ENCODE results near the gene PRKAR1B. TPM values are rescaled to one million over a fixed set of nuclear protein-coding genes. Genes with fewer than 3 reads are reported as not detected.
"Not testable (repeated sequence)": the region's sequence is repeated elsewhere in the genome, so short reads cannot be mapped to it uniquely, and the experiment has no call there.

Gene PRKAR1B
- total RNA-seq, 1 donor from 2014 or later, result 11.8 TPM

- no peak overlapping the region for H3K27ac ChIP-seq
- no peak for DNase-seq (ENCODE audit: low spot score)
- Mint-ChIP-seq H3K4me1 (no peaks in the 10 kb centered on the region), H3K4me3 (no peak overlapping the region), H3K27me3 (ENCODE audit: insufficient read depth, low read depth) (peaks cover 2% of the 10 kb centered on the region), H3K36me3 (peaks cover 1% of the 10 kb centered on the region), H3K27ac (no peak overlapping the region), H3K9me3 (peaks cover 13% of the 10 kb centered on the region)
- no peaks in the 10 kb centered on the region for H3F3A ChIP-seq (ENCODE audit: low read depth)
- H2AFZ ChIP-seq (replicated peaks), result no peak overlapping the region
- no peaks in the 10 kb centered on the region for H3K27me3 ChIP-seq
- TF ChIP-seq EZH2 (IDR thresholded peaks at IDR 0.05) (no peak), EZH2phosphoT487 (IDR thresholded peaks at IDR 0.05) (no peak), CTCF (IDR thresholded peaks at IDR 0.05) (no peak)
- no peak overlapping the region for H3K9ac ChIP-seq
- no peaks in the 10 kb centered on the region for H4K20me1 ChIP-seq (ENCODE audit: low read depth)
- no peaks in the 10 kb centered on the region for H3K9me3 ChIP-seq (ENCODE audit: low read depth)
- H3K4me3 ChIP-seq, result no peak overlapping the region
- H3K36me3 ChIP-seq, result no peaks in the 10 kb centered on the region
- H3K4me1 ChIP-seq, result no peaks in the 10 kb centered on the region
- H3K79me2 ChIP-seq (ENCODE audit: low read depth), result no peaks in the 10 kb centered on the region
- H3K4me2 ChIP-seq, result no peak overlapping the region
Observed at GRCh38 chr7:637826-638225, 89.3 kb downstream of the PRKAR1B start.

GRCh38 chr7:636396-636795 is 90.7 kb downstream of the PRKAR1B start:
- no peaks in the 10 kb centered on the region for H3K4me1 Mint-ChIP-seq
- Histone ChIP-seq H4K20me1 (ENCODE audit: low read depth) (no peaks in the 10 kb centered on the region), H3K9ac (no peak overlapping the region), H3K36me3 (no peaks in the 10 kb centered on the region), H3F3A (ENCODE audit: low read depth) (no peaks in the 10 kb centered on the region), H3K27ac (no peak overlapping the region), H3K27me3 (no peaks in the 10 kb centered on the region), H3K4me2 (no peak overlapping the region), H3K79me2 (ENCODE audit: low read depth) (no peaks in the 10 kb centered on the region), H3K9me3 (ENCODE audit: low read depth) (no peaks in the 10 kb centered on the region), H2AFZ (replicated peaks) (no peak overlapping the region), H3K4me1 (no peaks in the 10 kb centered on the region), H3K4me3 (no peak overlapping the region)
- H3K36me3 Mint-ChIP-seq, result no peaks in the 10 kb centered on the region
- TF ChIP-seq EZH2 (IDR thresholded peaks at IDR 0.05) (no peak), EZH2phosphoT487 (IDR thresholded peaks at IDR 0.05) (no peak), CTCF (IDR thresholded peaks at IDR 0.05) (peak; percentile 41)
- peaks cover 2% of the 10 kb centered on the region for H3K27me3 Mint-ChIP-seq (ENCODE audit: insufficient read depth, low read depth)
- DNase-seq (ENCODE audit: low spot score), result peak; percentile 11
- H3K27ac Mint-ChIP-seq, result no peak overlapping the region
- no peak overlapping the region for H3K4me3 Mint-ChIP-seq
- H3K9me3 Mint-ChIP-seq, result peaks cover 6% of the 10 kb centered on the region

GRCh38 chr7:635687-636382 is 91.2 kb downstream of the PRKAR1B start:
- not testable (repeated sequence) for H3K27me3 ChIP-seq; H3K9me3 Mint-ChIP-seq; H3K79me2 ChIP-seq (ENCODE audit: low read depth); H3K27ac Mint-ChIP-seq; H4K20me1 ChIP-seq (ENCODE audit: low read depth); H3K4me3 ChIP-seq; H3K36me3 Mint-ChIP-seq; H2AFZ ChIP-seq (replicated peaks); H3K4me1 Mint-ChIP-seq; H3K4me3 Mint-ChIP-seq; H3K9ac ChIP-seq; H3K4me2 ChIP-seq; DNase-seq (ENCODE audit: low spot score); H3K4me1 ChIP-seq; H3K36me3 ChIP-seq; H3K27me3 Mint-ChIP-seq (ENCODE audit: insufficient read depth, low read depth); H3K9me3 ChIP-seq (ENCODE audit: low read depth); H3F3A ChIP-seq (ENCODE audit: low read depth); H3K27ac ChIP-seq

- no peaks in the 10 kb centered on the region for H4K20me1 ChIP-seq (ENCODE audit: low read depth)
- H2AFZ ChIP-seq (replicated peaks), result no peak overlapping the region
- H3K36me3 Mint-ChIP-seq, result no peaks in the 10 kb centered on the region
Observed at GRCh38 chr7:635227-635626, 91.9 kb downstream of the PRKAR1B start.

More at GRCh38 chr7:635227-635626, 91.9 kb downstream of the PRKAR1B start:
- Histone ChIP-seq H3K27ac (no peak overlapping the region), H3K79me2 (ENCODE audit: low read depth) (no peaks in the 10 kb centered on the region), H3K9me3 (ENCODE audit: low read depth) (no peaks in the 10 kb centered on the region), H3K4me3 (no peak overlapping the region), H3K36me3 (no peaks in the 10 kb centered on the region), H3K4me1 (no peaks in the 10 kb centered on the region), H3K27me3 (no peaks in the 10 kb centered on the region), H3K9ac (no peak overlapping the region), H3F3A (ENCODE audit: low read depth) (no peaks in the 10 kb centered on the region), H3K4me2 (no peak overlapping the region)
- Mint-ChIP-seq H3K27me3 (ENCODE audit: insufficient read depth, low read depth) (peaks cover 2% of the 10 kb centered on the region), H3K9me3 (peaks cover 2% of the 10 kb centered on the region), H3K27ac (no peak overlapping the region), H3K4me1 (no peaks in the 10 kb centered on the region), H3K4me3 (no peak overlapping the region)
- no peak for DNase-seq (ENCODE audit: low spot score)
- TF ChIP-seq CTCF (IDR thresholded peaks at IDR 0.05) (no peak), EZH2 (IDR thresholded peaks at IDR 0.05) (no peak), EZH2phosphoT487 (IDR thresholded peaks at IDR 0.05) (no peak)
